ENCODE results near the gene S100Z.
"Not testable (repeated sequence)": the region's sequence is repeated elsewhere in the genome, so short reads cannot be mapped to it uniquely, and the experiment has no call there.

DNA sequence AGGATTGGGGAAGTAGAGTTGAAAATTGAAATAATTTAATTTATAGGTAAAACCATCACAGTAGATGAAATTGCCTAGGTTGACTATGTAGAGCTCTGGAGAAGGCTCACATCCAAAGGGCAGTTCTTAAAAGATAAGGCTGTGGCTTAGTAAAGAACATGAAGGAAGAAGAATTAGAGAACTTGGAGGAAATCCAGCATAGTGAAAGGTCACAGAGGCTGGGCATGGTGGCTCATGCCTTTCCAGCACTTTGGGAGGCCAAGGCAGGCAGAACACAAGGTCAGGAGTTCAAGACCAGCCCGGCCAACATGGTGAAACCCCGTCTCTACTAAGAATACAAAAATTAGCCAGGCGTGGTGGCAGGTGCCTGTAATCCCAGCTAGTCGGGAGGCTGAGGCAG lies 7.0 kb downstream of the S100Z start:
- TF ChIP-seq KDM5A (IDR thresholded peaks at IDR 0.05); POLR2A (IDR thresholded peaks at IDR 0.05; ENCODE audit: low read length); TFCP2L1 (CRISPR knock-in tag; IDR thresholded peaks at IDR 0.05); CEBPB (IDR thresholded peaks at IDR 0.05); EP300 (IDR thresholded peaks at IDR 0.05); MYC (IDR thresholded peaks at IDR 0.05; ENCODE audit: borderline replicate concordance, low read length); RFX5 (IDR thresholded peaks at IDR 0.05); HDAC2 (IDR thresholded peaks at IDR 0.05): not testable (repeated sequence)
- TF ChIP-seq, protein P1, sequence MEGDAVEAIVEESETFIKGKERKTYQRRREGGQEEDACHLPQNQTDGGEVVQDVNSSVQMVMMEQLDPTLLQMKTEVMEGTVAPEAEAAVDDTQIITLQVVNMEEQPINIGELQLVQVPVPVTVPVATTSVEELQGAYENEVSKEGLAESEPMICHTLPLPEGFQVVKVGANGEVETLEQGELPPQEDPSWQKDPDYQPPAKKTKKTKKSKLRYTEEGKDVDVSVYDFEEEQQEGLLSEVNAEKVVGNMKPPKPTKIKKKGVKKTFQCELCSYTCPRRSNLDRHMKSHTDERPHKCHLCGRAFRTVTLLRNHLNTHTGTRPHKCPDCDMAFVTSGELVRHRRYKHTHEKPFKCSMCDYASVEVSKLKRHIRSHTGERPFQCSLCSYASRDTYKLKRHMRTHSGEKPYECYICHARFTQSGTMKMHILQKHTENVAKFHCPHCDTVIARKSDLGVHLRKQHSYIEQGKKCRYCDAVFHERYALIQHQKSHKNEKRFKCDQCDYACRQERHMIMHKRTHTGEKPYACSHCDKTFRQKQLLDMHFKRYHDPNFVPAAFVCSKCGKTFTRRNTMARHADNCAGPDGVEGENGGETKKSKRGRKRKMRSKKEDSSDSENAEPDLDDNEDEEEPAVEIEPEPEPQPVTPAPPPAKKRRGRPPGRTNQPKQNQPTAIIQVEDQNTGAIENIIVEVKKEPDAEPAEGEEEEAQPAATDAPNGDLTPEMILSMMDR (IDR thresholded peaks at IDR 0.05): not testable (repeated sequence)
- TF ChIP-seq, protein P2, sequence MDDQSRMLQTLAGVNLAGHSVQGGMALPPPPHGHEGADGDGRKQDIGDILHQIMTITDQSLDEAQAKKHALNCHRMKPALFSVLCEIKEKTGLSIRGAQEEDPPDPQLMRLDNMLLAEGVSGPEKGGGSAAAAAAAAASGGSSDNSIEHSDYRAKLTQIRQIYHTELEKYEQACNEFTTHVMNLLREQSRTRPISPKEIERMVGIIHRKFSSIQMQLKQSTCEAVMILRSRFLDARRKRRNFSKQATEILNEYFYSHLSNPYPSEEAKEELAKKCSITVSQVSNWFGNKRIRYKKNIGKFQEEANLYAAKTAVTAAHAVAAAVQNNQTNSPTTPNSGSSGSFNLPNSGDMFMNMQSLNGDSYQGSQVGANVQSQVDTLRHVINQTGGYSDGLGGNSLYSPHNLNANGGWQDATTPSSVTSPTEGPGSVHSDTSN (IDR thresholded peaks at IDR 0.05): not testable (repeated sequence)

All from A549 (cell line).